Liver (tissue), 9 donors: ENCODE results near the gene BOD1L1. TPM values are rescaled to one million over a fixed set of nuclear protein-coding genes. Genes with fewer than 3 reads are reported as not detected.

ENCODE experiments used
- DNase-seq: peaks from one replicate; pipeline ENCODE4 v3.0.0-alpha.2; 2017; ENCODE audit warnings: low spot score
- H3K27ac ChIP-seq, 2 donors: one replicate each; pipeline ENCODE4 v1.7.0; 2013; ENCODE audit warnings: inconsistent platforms in 2 of 2, low read length in 2 of 2, control low read depth in 1 of 2, low read depth in 1 of 2, mild to moderate bottlenecking in 1 of 2
- H3K27me3 ChIP-seq, 4 donors: one replicate each; pipeline versions ENCODE4 v1.6.1 to v1.7.0; 2013; ENCODE audit warnings: low read length in 3 of 4, inconsistent platforms in 1 of 4, mild to moderate bottlenecking in 1 of 4, moderate library complexity in 1 of 4; ENCODE audit not compliant: control insufficient read depth in 4 of 4, insufficient read depth in 4 of 4
- H3K36me3 ChIP-seq, 4 donors: one replicate each; pipeline versions ENCODE4 v1.6.1 to v1.7.0; 2013; ENCODE audit warnings: low read length in 3 of 4, mild to moderate bottlenecking in 3 of 4, low read depth in 1 of 4, moderate library complexity in 1 of 4; ENCODE audit not compliant: control insufficient read depth in 4 of 4, insufficient read depth in 3 of 4
- H3K4me1 ChIP-seq, 4 donors: one replicate each; pipeline versions ENCODE4 v1.6.1 to v1.7.0; 2013; ENCODE audit warnings: low read length in 3 of 4, mild to moderate bottlenecking in 3 of 4, moderate library complexity in 1 of 4; ENCODE audit not compliant: control insufficient read depth in 4 of 4, insufficient read depth in 4 of 4
- H3K4me3 ChIP-seq, 3 donors: one replicate each; pipeline versions ENCODE4 v1.6.1 to v1.7.0; 2013; ENCODE audit warnings: low read length in 3 of 3, control low read depth in 1 of 3, low read depth in 1 of 3, mild to moderate bottlenecking in 1 of 3
- H3K9ac ChIP-seq, 2 donors: one replicate each; pipeline ENCODE4 v1.7.0; 2013; ENCODE audit warnings: low read length in 2 of 2, mild to moderate bottlenecking in 2 of 2, moderate library complexity in 2 of 2, control low read depth in 1 of 2, low read depth in 1 of 2
- H3K9me3 ChIP-seq, 4 donors: one replicate each; pipeline versions ENCODE4 v1.6.1 to v1.7.0; 2013; ENCODE audit warnings: low read length in 3 of 4; ENCODE audit not compliant: control insufficient read depth in 4 of 4
- ATF3 ChIP-seq: IDR thresholded peaks from 2 replicates; pipeline ENCODE4 v1.6.1; 2016; ENCODE audit warnings: antibody characterized with exemption
- CTCF ChIP-seq: fragments of 150-350 bp; IDR thresholded peaks from 2 replicates; pipeline ENCODE4 v1.5.1; 2017; ENCODE audit warnings: improper control_type of control experiment, low read depth, low read length; ENCODE audit not compliant: missing input control
- EGR1 ChIP-seq, 2 donors: IDR thresholded peaks; 2 replicates each; pipeline ENCODE4 v1.6.1; 2016 to 2018; ENCODE audit warnings: antibody characterized with exemption in 2 of 2, low read depth in 2 of 2
- FOXA1 ChIP-seq: IDR thresholded peaks from 2 replicates; pipeline ENCODE4 v1.6.1; 2016; ENCODE audit warnings: antibody characterized with exemption
- FOXA2 ChIP-seq: IDR thresholded peaks from 2 replicates; pipeline ENCODE4 v1.6.1; 2016; ENCODE audit warnings: antibody characterized with exemption
- GABPA ChIP-seq, 2 donors: IDR thresholded peaks in 1 of 2; conservative IDR thresholded peaks in 1 of 2; 2 replicates each; pipeline ENCODE4 v1.6.1; 2016; ENCODE audit warnings: antibody characterized with exemption in 2 of 2, mild to moderate bottlenecking in 1 of 2, moderate library complexity in 1 of 2
- HNF4A ChIP-seq, 2 donors: conservative IDR thresholded peaks; 2 replicates each; pipeline ENCODE4 v1.6.1; 2016; ENCODE audit warnings: antibody characterized with exemption in 2 of 2, mild to moderate bottlenecking in 2 of 2
- HNF4G ChIP-seq: IDR thresholded peaks from 2 replicates; pipeline ENCODE4 v1.6.1; 2016; ENCODE audit warnings: antibody characterized with exemption
- JUND ChIP-seq, 2 donors: IDR thresholded peaks; 2 replicates each; pipeline ENCODE4 v1.6.1; 2016; ENCODE audit warnings: antibody characterized with exemption in 2 of 2
- MAX ChIP-seq: IDR thresholded peaks from 2 replicates; pipeline ENCODE4 v1.6.1; 2016; ENCODE audit warnings: antibody characterized with exemption
- NR2F2 ChIP-seq: IDR thresholded peaks from 2 replicates; pipeline ENCODE4 v1.6.1; 2016; ENCODE audit warnings: antibody characterized with exemption
- RAD21 ChIP-seq, 2 donors: IDR thresholded peaks; 2 replicates each; pipeline ENCODE4 v1.6.1; 2016; ENCODE audit warnings: antibody characterized with exemption in 2 of 2, mild to moderate bottlenecking in 2 of 2
- REST ChIP-seq: IDR thresholded peaks from 2 replicates; pipeline ENCODE4 v1.6.1; 2016; ENCODE audit warnings: antibody characterized with exemption, mild to moderate bottlenecking
- RXRA ChIP-seq, 2 donors: IDR thresholded peaks; 2 replicates each; pipeline ENCODE4 v1.6.1; 2017 to 2018; ENCODE audit warnings: antibody characterized with exemption in 2 of 2, mild to moderate bottlenecking in 1 of 2
- SP1 ChIP-seq: IDR thresholded peaks from 2 replicates; pipeline ENCODE4 v1.6.1; 2018; ENCODE audit warnings: antibody characterized with exemption, mild to moderate bottlenecking
- TAF1 ChIP-seq: conservative IDR thresholded peaks from 2 replicates; pipeline ENCODE4 v1.6.1; 2016; ENCODE audit warnings: antibody characterized with exemption, mild to moderate bottlenecking
- YY1 ChIP-seq: IDR thresholded peaks from 2 replicates; pipeline ENCODE4 v1.6.1; 2016; ENCODE audit warnings: antibody characterized with exemption, mild to moderate bottlenecking
- ZBTB33 ChIP-seq: IDR thresholded peaks from 2 replicates; pipeline ENCODE4 v1.6.1; 2016; ENCODE audit warnings: antibody characterized with exemption
- WGBS: extraction: QIAGEN DNeasy Blood & Tissue Kit; methylation state at CpG from one replicate; pipeline ENCODE4 v1.1.7; 2013; 5-methylcytosine and 5-hydroxymethylcytosine counted together
- polyA plus RNA-seq, 2 donors: library from polyadenylated mRNA; stranded (reverse) in 1 of 2; unstranded in 1 of 2; fragments of 200-250 nt in 1 of 2; fragments of >200 nt in 1 of 2; fragmentation: Nextera tagmentation in 1 of 2; extraction: Ambion mirVana in 1 of 2; gene quantifications; one replicate each; pipeline versions ENCODE4 v1.2.1 to v1.2.3, GENCODE V29; 2013 to 2015
- total RNA-seq, 2 donors: library from RNA; depleted of rRNA; stranded (reverse); fragments of >200 nt; gene quantifications; one replicate each; pipeline ENCODE4 v1.2.3, GENCODE V29; 2014
- donor health status: healthy.
- donor health status: healthy.
- donor health status: healthy.
- donor health status: healthy.
- donor health status: healthy.

Gene BOD1L1
- total and polyA plus RNA-seq, 4 donors: 4.1 to 19.2 (median 10.2) TPM

- no peak for TF ChIP-seq YY1
- no peak for TF ChIP-seq FOXA1
- no peak for TF ChIP-seq EGR1 (IDR thresholded peaks at IDR 0.05; ENCODE audit: low read depth in 2 of 2)
- TF ChIP-seq TAF1: no peak
- no peak for TF ChIP-seq SP1
- no peak for TF ChIP-seq FOXA2
- TF ChIP-seq HNF4G: no peak
- no peak for TF ChIP-seq ZBTB33
- TF ChIP-seq ATF3: no peak
- no peak for TF ChIP-seq JUND (IDR thresholded peaks at IDR 0.05)
- no peak for TF ChIP-seq RAD21 (IDR thresholded peaks at IDR 0.05)
- TF ChIP-seq MAX: no peak
- Histone ChIP-seq H3K4me1 (peaks cover 8 to 39% (median 13%) of the 10 kb centered on the region in 4 donors), H3K27ac (no peak overlapping the region), H3K9ac (no peak overlapping the region), H3K9me3 (no peaks in the 10 kb centered on the region), H3K36me3 (no peaks in the 10 kb centered on the region), H3K4me3 (no peak overlapping the region), H3K27me3 (peaks cover 7 to 40% (median 24%) of the 10 kb centered on the region in 4 donors)
- no peak for DNase-seq
- 22% methylated on average over 6 of the region's 6 CpGs for WGBS
These were observed 90.9 kb downstream of the BOD1L1 start for GRCh38 chr4:13536607-13537006.

GRCh38 chr4:13535708-13536361, 91.7 kb downstream of the BOD1L1 start:
- Histone ChIP-seq H3K9ac (no peak overlapping the region), H3K27ac (no peak overlapping the region), H3K4me3 (no peak overlapping the region), H3K9me3 (no peaks in the 10 kb centered on the region), H3K27me3 (peaks cover 7 to 44% (median 26%) of the 10 kb centered on the region in 4 donors), H3K36me3 (no peaks in the 10 kb centered on the region), H3K4me1 (peaks cover 4 to 38% (median 13%) of the 10 kb centered on the region in 4 donors)
- TF ChIP-seq SP1 (no peak), MAX (no peak), REST (no peak), FOXA2 (no peak), FOXA1 (no peak), TAF1 (no peak), YY1 (no peak), ATF3 (no peak), RAD21 (IDR thresholded peaks at IDR 0.05) (no peak), HNF4G (no peak), ZBTB33 (no peak), NR2F2 (no peak), GABPA (IDR thresholded peaks at IDR 0.05 in 1 of 2, conservative IDR thresholded peaks at IDR 0.05 in 1 of 2) (no peak), RXRA (IDR thresholded peaks at IDR 0.05) (no peak), HNF4A (conservative IDR thresholded peaks at IDR 0.05) (no peak), EGR1 (IDR thresholded peaks at IDR 0.05; ENCODE audit: low read depth in 2 of 2) (no peak), CTCF (no peak), JUND (IDR thresholded peaks at IDR 0.05) (no peak)
- WGBS: 3% methylated on average over 39 of the region's 39 CpGs
- DNase-seq: no peak
